Keratinocyte (primary cell): ENCODE data around the gene CAPZA3.

Experiments used
- EZH2 ChIP-seq: IDR thresholded peaks from one replicate; pipeline ENCODE4 v1.6.1; 2012; ENCODE audit warnings: inconsistent platforms, mild to moderate bottlenecking, low read length, moderate library complexity
- TF ChIP-seq, protein P1 (sequence below), 3 experiments: IDR thresholded peaks in 1 of 3; conservative IDR thresholded peaks in 1 of 3; optimal IDR thresholded peaks in 1 of 3; 2 replicates in 2 of 3; 3 replicates in 1 of 3; pipeline versions ENCODE3 to v1.5.1; 2011; ENCODE audit warnings: low read length in 3 of 3, mild to moderate bottlenecking in 3 of 3, moderate library complexity in 2 of 3, control low read depth in 1 of 3, inconsistent platforms in 1 of 3; ENCODE audit not compliant: insufficient read depth in 2 of 3; ENCODE audit errors: extremely low read depth in 1 of 3

DNA sequence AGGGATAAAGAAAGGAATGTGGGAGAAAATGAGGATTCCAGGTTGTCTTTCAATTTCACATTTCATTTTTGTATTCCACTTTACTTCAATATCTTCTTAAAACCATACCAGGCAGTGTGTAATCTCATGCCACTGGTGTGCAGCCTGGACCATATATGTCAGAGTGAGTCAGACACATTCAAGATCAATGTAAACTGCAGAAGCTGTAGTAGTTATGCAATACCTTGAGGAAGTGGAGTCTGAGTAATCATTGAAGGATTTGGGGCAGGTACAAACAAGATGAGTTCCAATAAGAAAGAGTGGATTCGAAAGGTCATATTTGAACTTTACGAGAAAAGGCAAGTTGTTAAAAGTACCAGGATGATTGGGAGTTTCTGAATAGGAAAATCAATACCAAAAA lies 14.2 kb upstream of the CAPZA3 start:
- TF ChIP-seq, protein P1, sequence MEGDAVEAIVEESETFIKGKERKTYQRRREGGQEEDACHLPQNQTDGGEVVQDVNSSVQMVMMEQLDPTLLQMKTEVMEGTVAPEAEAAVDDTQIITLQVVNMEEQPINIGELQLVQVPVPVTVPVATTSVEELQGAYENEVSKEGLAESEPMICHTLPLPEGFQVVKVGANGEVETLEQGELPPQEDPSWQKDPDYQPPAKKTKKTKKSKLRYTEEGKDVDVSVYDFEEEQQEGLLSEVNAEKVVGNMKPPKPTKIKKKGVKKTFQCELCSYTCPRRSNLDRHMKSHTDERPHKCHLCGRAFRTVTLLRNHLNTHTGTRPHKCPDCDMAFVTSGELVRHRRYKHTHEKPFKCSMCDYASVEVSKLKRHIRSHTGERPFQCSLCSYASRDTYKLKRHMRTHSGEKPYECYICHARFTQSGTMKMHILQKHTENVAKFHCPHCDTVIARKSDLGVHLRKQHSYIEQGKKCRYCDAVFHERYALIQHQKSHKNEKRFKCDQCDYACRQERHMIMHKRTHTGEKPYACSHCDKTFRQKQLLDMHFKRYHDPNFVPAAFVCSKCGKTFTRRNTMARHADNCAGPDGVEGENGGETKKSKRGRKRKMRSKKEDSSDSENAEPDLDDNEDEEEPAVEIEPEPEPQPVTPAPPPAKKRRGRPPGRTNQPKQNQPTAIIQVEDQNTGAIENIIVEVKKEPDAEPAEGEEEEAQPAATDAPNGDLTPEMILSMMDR (optimal IDR thresholded peaks at IDR 0.05 in 1 of 3, IDR thresholded peaks at IDR 0.05 in 1 of 3, conservative IDR thresholded peaks at IDR 0.05 in 1 of 3; ENCODE audit: extremely low read depth in 1 of 3, insufficient read depth in 2 of 3, low read length in 3 of 3), result no peak
- TF ChIP-seq EZH2, result no peak
